A172 (cell line): ENCODE data around the gene GMPPB. TPM values are rescaled to one million over a fixed set of nuclear protein-coding genes. Genes with fewer than 3 reads are reported as not detected.

ENCODE experiments used
- DNase-seq: peaks from one replicate; pipeline ENCODE4 v3.0.0-alpha.2; 2015; ENCODE audit warnings: low spot score
- total RNA-seq: library from RNA; depleted of rRNA; stranded (reverse); fragments of >200 nt; shearing (Covaris generic); gene quantifications from 2 replicates; pipeline ENCODE4 v1.2.3, GENCODE V29; 2014

Gene GMPPB
- total RNA-seq, 1 experiment from 2014 or later = 25.6 TPM

DNA sequence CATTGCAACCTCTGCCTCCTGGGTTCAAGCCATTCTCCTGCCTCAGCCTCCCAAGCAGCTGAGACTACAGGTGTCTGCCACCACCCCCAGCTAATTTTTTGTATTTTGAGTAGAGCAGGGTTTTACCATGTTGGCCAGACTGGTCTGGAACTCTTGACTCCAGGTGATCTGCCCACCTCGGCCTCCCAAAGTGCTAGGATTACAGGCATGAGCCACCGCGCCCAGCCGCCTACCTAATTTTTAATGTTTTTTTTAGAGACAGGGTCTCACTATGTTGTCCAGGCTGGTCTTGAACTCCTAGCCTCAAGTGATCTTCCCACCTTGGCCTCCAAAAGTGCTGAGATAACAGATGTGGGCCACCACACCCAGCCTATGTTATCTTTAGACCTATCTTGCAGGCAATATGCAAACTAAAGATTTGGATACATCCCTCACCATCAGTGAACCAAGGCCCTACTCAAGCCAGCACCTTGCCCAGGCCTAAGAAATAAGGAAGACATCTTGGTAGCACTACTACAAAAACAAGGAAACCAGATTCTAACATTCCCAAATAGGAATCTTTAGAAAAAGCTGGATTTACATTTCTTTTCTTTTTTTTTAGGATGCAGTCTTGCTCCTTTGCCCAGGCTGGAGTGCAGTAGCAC, 6.3 kb upstream of the GMPPB start:
- no peak for DNase-seq

DNA sequence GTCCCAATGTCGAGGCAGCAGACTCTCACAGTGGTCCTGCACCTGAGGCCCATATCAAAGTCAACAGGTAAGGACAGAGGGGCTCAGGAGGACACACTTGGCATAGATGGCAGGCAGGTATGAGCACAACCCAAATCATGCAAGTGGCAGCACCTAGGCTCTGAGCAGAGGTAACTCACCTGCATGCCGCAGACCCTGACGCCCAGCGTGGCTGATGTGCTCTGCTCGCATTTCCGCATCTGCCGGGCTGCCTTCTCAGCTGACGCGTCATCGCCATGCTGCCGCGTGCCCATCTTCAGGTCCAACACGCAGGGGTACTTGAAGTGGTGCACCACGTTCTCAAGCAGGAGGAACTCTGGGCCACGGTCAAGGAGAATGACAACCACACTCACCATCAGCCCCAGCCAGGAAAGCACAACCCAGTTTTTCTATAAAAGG, 4.2 kb upstream of the GMPPB start:
- no peak for DNase-seq

DNA sequence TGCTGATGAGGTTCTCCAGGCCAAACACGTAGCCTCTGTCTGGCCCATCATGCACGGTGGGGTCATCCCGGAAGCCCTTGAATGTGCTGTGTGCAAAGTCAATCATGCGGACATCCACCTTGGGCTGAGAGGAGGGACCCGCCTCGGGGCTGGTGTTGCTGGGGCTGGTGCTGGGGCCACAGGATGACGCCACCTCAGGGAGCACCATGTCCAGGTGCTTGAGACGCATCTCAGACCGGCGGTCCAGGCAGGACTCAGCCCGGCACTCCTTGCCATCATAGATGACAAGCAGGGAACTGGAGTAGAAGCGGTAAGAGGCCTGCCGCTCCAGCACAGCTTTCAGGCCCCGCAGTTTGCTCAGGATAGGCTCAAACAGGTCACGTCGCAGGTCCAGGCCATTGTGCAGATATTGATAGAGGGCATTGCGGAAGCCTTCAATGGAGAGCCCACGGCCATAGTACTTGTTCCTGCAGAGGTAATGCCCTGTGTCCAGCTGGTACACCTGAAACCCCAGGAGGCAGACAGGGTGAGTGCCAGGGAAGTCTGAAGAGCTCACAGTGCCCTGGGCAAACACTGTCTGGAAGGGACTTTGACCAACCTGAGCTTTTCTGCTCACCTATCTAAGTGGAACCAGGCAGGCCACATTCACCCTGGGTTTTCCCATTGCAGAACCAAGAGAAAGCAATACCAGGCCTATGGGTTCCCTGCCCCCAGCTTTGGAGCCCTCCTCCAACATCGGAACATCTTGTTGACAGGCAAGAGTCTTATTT, 3.6 kb upstream of the GMPPB start:
- DNase-seq = no peak

DNA sequence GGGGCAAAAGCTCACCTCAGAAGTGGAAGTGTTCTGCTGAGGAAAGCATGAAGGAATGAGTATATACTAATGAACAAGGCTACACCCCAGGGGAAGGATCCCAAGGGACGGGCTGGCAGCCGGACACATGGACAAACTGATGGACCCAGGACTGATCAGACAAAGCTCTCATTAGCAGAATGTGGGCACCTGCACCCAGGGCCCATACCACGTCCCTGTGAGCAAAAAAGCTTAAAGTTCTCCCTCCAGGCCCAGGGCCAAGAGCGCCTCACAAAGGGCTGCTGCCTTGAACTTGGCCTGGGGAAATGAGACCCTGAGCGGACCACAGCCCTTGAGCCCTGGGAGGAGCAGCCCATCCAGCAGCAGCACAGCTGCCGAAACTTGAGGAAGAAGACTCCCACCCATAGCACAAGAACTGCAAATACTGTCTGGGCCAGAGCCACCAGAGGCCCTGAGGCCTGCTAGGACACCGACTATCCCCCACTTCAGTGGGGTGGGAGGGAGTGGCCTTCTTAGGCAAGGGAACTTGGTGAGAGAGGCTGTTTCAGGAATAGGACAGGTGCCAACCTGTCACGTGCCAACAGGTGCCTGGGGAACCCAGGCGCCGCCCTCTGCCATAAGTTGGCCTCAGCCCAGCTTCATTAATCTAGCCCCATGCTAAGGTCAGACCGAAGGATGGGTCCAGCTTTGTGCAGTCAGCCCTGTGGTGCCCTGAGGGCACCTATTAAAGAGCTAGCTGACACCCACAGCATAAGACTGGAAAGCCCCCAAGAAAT, 2.3 kb upstream of the GMPPB start:
- no peak for DNase-seq

DNA sequence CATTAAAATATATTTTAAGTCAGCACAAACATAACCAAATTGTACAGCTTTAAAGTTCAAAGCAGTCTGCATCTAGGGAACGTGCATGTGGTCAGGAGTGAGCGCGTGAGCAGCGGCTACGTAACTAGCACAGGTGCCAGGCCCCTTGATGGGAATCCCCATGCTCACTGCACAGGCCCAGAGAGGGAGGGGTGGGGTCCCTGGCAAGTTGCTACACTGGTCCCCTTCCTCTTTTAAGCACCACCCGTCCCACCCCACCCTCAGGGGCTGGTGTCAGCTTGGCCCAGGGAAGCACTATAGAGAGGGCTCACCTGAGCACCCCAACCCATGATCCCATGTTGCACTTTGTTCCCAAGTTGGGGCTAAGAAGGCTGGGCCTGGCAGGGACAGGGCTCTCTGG, 835 bp upstream of the GMPPB start:
- DNase-seq = no peak

DNA sequence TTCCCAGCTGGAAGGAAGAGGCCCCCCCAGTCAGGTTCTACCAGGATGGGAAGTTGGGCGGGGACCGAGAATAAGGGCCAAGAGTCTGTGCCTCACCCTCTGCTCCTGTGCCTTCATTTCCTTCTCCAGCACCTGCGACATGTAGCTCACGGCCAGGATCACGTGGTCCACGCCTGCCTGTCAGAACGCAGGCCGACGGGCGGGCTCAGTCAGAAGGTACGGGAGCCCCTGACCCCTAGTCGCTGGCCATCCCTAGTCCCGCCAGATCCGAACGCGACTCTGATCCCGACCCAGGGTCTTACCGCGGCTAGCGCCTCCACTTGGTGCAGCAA, 489 bp downstream of the GMPPB start:
- DNase-seq = peak; percentile 21

DNA sequence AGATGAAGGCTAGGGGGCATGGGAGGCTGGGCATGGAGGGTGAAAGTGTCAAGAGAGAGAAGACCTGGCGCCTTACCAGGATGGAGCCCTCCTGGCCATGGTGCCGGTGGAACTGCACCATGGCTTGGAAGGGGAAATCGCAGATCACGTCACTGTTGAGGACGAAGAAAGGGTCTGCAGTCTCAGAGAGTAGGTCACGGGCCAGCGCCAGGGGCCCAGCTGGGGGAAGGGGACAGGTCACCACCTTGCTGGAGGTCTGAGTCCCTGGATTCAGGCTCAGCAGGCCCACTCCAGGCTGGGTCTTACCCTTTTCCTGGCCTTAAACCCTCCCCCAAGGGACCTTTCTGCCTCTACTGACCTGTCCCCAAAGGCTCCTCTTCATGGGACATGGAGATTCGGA, 855 bp downstream of the GMPPB start:
- DNase-seq = no peak

DNA sequence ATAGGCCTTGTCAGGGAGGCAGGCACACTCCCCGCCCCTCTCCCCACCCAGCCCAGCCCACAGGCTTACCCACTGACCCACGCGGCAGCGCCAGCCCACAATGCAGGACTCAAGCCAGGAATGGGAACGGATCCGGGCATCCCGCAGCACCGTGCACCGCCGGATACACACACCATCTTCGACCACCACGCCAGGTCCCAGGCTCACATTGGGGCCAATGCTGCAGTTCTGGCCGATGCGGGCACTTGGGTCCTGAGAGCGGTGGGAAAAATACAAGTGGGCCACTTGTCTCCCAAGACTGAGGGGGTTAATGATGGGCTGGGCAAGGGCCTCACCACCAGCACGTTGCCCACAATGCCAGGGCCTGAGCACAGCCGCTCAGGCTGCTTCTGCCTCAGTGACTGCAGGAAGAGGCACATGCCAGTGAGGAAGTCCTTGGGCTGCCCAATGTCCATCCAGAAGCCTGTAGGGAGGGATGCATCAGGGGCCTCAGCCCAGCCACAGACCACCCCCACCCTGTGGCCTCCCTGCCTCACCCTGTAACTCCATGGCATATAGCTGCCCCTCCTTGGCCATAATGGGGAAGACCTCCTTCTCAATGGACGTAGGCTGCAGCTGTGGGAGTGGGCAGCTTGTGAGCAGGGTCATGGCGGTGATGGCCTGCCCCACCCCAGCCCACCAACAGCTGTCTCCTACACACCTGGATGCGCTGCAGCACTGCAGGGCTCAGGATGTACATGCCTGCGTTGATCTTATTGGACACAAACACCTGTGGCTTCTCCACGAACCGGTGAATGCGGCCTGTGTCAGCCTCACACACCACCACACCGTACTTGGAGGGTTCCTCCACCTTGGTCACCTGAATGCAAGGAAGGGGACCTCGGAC, 1.6 kb downstream of the GMPPB start:
- no peak for DNase-seq

DNA sequence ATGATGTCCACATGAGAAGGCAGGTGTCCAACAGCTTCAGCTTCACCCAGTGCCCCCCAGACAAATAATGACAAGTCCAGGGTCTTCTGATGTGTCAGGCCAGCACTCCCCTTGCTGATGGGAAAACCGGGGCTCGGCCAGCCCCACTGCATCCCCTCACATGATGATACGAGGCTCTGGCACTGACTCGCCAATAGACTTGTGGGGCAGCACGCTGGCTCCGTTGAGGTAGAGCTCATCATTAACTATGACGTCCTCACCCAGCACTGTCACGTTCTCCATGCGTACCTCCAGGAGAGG, 2.2 kb downstream of the GMPPB start:
- no peak for DNase-seq

DNA sequence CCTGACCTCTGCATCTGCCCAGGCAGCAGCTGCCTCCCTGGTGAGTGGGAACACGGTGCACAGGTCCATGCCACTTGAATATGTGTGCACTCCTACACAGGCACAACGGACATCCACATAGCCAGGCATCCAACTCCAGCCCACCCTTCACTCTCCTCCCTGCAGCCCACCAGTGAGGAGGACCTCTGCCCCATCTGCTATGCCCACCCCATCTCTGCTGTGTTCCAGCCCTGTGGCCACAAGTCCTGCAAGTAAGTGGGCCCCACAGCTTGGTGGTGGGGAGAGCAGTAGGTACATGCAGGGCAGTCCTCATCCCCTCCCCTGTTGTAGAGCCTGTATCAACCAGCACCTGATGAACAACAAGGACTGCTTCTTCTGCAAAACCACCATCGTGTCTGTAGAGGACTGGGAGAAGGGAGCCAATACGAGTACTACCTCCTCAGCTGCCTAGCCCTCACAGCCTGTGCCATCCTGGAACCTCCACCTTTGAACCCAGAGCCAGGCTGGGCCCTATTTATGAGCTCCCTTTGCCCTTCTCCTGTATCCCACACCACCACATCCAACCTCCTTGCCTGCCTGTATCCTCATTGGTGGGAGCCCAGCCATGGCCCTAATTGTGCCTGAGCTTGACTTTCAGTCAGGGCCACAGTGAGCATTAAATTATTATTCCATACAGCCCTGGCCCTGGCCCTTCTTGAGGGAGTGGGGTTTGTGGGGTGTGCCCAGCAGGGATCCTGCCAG, 2.7 kb downstream of the GMPPB start:
- DNase-seq = no peak

DNA sequence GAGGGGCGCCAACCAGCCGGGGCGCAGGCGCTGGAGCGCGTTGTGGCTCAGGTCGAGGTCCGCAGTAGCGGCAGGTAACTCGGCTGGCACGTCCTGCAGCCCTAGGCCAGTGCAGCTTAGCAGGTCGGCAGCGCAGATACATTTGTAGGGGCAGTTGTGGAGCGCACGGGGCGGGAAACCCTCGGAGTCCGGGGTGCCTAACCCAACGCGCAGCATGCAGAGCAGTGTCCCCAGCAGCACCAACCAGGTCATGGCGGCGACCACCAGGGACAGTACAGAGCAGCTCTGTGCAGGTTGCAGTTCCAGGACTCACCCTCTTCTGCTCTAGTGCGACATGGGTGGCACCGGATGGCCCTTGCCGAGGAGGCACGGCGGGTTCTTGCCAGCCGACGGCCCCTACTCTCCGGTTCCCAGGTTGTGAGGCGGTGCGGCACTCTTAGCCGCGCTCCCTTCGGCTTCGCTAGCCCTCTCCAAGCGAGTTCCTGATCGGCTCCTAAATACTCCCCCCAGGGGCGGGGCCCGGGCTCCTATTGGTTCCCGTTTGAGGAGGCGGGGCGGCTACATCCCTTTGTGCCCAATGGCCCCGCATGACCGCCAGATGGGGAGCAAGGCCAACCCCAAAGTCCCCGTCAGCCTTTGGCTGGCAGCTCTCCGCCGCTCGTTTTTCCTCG, 4.4 kb downstream of the GMPPB start, which contains the start of gene AMIGO3:
TSS of gene AMIGO3 (minus strand) at position 471 of the 671 bp plus-strand sequence. CDS start at position 252, 219 bp downstream.
- no peak for DNase-seq

DNA sequence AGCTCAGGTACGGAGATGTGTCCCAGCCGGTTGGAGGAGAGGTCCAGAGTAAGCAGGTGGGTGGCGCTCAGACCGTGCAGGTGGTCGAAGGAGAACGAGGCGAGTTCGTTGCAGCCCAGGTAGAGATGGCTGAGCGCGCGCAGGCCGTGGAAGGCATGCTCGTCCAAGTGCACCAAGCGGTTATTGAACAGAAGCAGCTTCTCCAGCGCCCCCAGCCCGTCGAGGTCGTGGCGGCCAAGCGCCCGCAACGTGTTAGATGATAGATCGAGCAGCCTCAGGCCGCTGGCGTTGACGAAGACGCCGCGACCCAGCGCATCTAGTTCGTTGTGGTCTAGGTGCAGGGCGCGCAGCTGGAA, 4.9 kb downstream of the GMPPB start:
- DNase-seq = no peak

DNA sequence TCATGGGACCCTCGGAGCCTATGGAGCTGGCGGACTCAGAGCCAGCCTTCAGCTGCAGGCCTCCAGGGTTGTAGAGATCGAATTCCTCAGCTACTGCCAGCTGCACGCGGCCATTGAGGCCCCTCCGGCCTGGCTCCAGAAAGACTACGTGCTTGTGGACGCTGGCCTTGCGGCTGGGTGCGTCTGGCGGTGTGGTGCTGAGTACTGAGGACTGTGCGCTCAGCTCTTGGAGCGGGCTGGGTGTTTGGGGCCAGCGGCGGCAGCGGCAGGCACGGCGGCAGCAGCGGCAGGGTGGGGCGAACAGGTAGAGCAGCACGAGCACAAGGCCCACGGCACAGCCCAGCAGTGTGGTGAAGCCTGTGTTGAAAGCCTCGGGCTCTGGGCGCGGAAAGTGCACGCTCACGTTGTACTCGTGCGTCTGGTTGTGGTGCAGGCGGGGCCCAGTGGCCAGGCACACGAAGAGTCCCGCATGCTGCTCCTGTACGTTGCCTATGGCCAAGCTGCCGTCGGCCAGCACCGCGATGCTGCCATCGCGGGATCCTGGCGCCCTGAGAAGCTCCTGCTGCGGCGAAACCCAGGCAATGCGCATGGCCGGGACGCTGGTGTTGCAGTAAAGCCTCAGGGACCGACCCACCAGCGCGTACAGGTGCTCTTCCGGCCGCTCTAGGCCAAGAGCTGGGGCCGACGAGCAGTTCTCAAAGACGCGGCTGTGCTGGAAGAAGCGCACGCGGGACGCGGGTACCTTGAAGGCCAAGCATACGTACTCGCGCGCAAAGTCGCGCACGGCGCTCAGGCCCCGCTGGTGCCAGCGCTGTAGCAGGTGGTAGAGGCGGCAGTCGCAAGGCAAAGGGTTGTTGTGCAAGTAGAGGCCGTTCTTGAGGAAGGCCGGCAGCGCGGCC, 5.5 kb downstream of the GMPPB start:
- DNase-seq = no peak

DNA sequence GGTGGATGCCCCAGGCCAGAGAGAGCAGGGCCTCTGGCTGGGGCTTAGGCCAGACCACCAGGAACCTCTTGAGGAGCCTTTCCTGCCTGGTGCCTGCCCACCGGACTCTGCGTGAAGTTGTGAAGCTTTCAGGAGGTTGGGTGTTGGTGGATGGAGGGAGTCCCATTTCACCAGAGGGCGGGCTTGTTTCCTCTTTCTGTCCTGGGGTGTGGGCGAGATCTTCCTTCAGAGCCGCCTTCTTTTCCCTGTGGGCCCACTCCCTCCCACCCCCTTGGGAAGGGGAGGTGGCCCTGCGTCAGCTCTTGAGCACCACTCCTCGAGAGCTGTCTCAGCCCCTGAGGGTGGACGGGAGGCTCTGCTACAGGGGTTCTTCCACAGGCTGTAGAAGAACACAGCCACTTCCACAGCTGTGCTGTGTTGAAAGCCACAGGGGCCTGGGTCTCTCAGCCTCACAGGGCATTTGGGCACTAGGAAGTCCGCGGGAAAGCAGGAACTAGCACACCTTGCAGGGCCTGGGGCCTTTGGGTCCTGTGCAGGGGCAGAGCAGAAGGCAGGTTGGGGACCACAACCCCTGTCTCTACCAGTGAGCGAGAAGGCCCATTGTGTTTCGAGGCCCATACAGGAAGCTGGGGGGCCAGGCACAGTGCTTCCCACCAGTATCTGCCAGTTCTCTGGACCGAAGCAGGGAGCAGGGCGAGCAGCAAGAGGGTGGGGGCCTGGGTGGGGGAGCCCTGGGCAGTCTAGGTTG, 6.4 kb downstream of the GMPPB start:
- no peak for DNase-seq

DNA sequence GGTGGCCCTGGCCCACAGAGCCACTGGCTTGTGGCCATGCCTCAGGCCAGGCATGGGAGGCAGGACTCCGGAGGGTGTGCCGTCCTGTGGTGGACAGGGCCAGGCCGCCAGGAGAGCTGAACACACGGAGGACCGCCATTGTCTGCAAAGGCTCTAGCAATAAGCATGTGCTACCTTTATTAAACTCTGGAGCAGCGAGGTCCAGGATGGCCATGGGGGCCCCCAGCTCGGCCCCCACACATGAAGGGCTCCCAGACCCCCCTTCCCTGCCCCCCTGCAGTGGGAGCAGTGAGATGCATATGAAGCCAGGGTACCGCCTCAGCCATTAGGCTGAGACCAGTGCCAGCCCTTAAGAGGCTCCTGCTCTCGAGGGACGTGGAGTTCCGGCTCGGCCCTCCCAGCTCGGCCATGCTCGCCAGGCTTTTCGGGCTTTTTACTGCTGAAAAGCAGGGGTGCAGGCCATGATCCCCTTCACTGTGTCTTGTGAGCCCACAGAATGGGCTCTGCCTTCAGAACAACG, 7.0 kb downstream of the GMPPB start:
- DNase-seq = no peak

DNA sequence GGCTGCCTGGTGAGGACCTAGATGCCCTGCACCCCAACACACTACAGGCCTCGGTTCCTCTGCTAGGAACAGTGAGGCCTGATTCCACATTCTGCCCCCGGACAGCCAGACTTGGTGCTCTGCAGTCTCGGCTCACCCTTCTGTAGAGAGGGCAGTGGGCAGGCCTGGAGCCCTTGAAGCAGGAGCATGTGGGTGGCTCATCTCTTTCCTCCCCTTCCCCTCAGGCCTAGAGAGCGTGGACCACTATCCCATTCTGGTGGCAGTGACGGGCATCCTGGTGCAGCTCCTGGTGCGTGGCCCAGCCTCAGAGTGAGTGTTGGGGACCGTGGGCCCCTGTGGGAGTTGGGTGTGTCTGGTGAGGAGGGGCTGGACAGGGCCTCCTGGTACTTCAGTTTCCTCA, 7.6 kb downstream of the GMPPB start:
- DNase-seq = no peak

DNA sequence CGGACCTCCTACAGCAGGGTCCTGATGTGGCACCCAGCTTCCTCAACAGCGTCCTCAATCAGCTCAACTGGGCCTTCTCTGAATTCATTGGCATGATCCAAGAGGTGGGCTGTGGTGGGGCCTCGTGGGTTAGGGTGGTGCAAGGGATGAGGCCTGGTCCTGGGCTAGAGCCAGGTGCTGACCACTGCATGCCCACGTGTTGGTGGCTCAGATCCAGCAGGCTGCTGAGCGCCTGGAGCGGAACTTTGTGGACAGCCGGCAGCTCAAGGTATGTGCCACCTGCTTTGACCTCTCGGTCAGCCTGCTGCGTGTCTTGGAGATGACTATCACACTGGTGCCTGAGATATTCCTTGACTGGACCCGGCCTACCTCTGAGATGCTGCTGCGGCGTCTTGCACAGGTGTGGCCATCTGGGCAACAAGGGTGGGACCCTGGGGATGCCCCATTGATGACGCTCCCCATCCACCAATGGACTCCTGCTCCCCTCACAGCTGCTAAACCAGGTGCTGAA, 8.1 kb downstream of the GMPPB start:
- no peak for DNase-seq

DNA sequence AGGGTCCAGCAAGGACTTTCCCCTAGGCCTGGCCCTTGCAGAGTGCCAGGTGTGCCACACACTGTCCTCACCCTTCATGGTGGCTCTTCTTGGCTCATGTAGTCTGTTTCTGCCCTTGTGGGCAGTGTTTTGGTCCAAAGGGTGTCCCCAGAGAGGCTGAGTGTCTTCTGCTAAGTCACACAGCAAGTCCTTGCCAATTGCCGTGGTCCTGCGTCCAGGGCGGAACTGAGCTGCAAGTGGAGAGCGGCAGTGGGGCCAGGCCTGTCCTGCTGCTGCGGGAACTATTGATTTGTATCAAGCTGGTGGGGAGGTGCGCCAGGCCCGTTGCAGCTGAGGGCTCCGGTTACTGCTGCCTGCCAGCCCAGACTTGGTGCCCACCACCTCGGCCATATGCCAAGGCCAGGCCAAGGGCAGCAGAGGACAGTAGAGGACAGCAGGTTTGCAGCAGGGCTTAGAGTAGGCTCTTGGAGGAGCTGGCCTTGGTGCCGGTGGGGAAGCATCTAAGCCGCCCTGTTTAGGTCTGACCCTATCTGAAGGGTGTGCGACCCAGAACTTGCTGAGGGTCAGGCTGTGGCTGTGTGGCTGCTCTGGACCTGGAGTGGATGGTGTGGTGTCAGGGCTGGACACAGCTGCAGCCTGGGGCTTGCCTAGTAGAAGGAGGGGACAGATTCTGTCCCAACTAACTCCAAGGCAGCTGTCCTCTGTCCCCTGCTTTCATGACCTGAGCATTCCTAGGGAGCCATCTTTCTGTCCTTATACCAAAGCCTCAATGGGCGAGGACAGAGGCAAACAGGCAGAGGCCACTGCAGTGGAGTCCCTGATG, 8.8 kb downstream of the GMPPB start:
- no peak for DNase-seq
